GM21717 (cell line): ENCODE measurements around the gene LFNG.

Source experiments
- ATAC-seq: cut with Tn5 transposase; IDR thresholded peaks from one replicate; pipeline ENCODE4 v1.9.1; 2021; ENCODE audit warnings: mild to moderate bottlenecking, moderate library complexity; ENCODE audit not compliant: unreplicated experiment

The LFNG gene

GRCh38 chr7:2515424-2516193 lies 4.0 kb upstream of the LFNG start:
- ATAC-seq = no peak

GRCh38 chr7:2516194-2516555 lies 3.4 kb upstream of the LFNG start:
- ATAC-seq = no peak

GRCh38 chr7:2517026-2517425 lies 2.5 kb upstream of the LFNG start:
- no peak for ATAC-seq

- ATAC-seq = no peak
Observed at GRCh38 chr7:2517678-2518507, 1.7 kb upstream of the LFNG start.

- ATAC-seq = no peak
Observed at GRCh38 chr7:2518737-2519118, 846 bp upstream of the LFNG start.

- no peak for ATAC-seq
Observed at GRCh38 chr7:2520131-2520760, 672 bp downstream of the LFNG start.

GRCh38 chr7:2520761-2521290 lies 1.3 kb downstream of the LFNG start:
- ATAC-seq = no peak

GRCh38 chr7:2521341-2521745 lies 1.8 kb downstream of the LFNG start:
- no peak for ATAC-seq

- no peak for ATAC-seq
Observed at GRCh38 chr7:2521952-2522591, 2.5 kb downstream of the LFNG start.

GRCh38 chr7:2522780-2523433 lies 3.3 kb downstream of the LFNG start:
- no peak for ATAC-seq

GRCh38 chr7:2523461-2523936 lies 3.9 kb downstream of the LFNG start:
- ATAC-seq = no peak

GRCh38 chr7:2523941-2524807 lies 4.6 kb downstream of the LFNG start:
- no peak for ATAC-seq

GRCh38 chr7:2524808-2525657 lies 5.5 kb downstream of the LFNG start:
- ATAC-seq = no peak

- ATAC-seq = no peak
Observed at GRCh38 chr7:2525658-2526630, 6.4 kb downstream of the LFNG start.

GRCh38 chr7:2526659-2527504 lies 7.3 kb downstream of the LFNG start:
- ATAC-seq = no peak
